Large intestine (tissue), 12 donors: ENCODE measurements around the gene KRT8. TPM values are rescaled to one million over a fixed set of nuclear protein-coding genes. Genes with fewer than 3 reads are reported as not detected.
"Not testable (repeated sequence)": the region's sequence is repeated elsewhere in the genome, so short reads cannot be mapped to it uniquely, and the experiment has no call there.

ENCODE experiments used
- DNase-seq, 2 donors: peaks; one replicate each; pipeline versions ENCODE4 v3.0.0 to v3.0.0-alpha.2; 2013
- H3K27ac ChIP-seq: one replicate; pipeline ENCODE4 v1.5.1; 2013; ENCODE audit warnings: low read length
- H3K27me3 ChIP-seq: 2 replicates; pipeline ENCODE4 v1.6.1; 2013; ENCODE audit warnings: low read length; ENCODE audit not compliant: control insufficient read depth, insufficient read depth
- H3K36me3 ChIP-seq: 2 replicates; pipeline ENCODE4 v1.6.1; 2013; ENCODE audit warnings: low read length; ENCODE audit not compliant: control insufficient read depth, insufficient read depth
- H3K4me1 ChIP-seq: one replicate; pipeline ENCODE4 v1.6.1; 2013; ENCODE audit warnings: low read length; ENCODE audit not compliant: control insufficient read depth, insufficient read depth
- H3K4me3 ChIP-seq: one replicate; pipeline ENCODE4 v1.5.1; 2013; ENCODE audit warnings: low read length
- H3K9me3 ChIP-seq: one replicate; pipeline ENCODE4 v1.6.1; 2013; ENCODE audit warnings: mild to moderate bottlenecking, low read depth, low read length, moderate library complexity; ENCODE audit not compliant: control insufficient read depth
- WGBS: methylation state at CpG from one replicate; pipeline ENCODE4 v1.1.5; 2013; ENCODE audit warnings: low lambda C conversion rate; ENCODE audit not compliant: insufficient coverage; 5-methylcytosine and 5-hydroxymethylcytosine counted together
- long read RNA-seq, 11 donors: transcript quantifications; one replicate each; lab custom pipeline, GENCODE V29; 2026
- polyA plus RNA-seq: library from polyadenylated mRNA; unstranded; fragments of 120-200 nt; gene quantifications from one replicate; pipeline ENCODE4 v1.2.1, GENCODE V29; 2013

The KRT8 gene
- 1,338 TPM for polyA plus RNA-seq
- long read RNA-seq, donor 1, transcript KRT8-211 (4 exons, 770 nt): major isoform, 12 of 1,654 reads
- long read RNA-seq, donor 1, partial matches to known transcripts: 1,589 of 1,654 reads
- long read RNA-seq, donor 1, other reads (novel, unspliced or antisense): 45 of 1,654 reads
- long read RNA-seq, donor 2, transcript KRT8-211 (4 exons, 770 nt): major isoform, 17 of 5,126 reads
- long read RNA-seq, donor 2, partial matches to known transcripts: 4,773 of 5,126 reads
- long read RNA-seq, donor 2, other reads (novel, unspliced or antisense): 320 of 5,126 reads
- long read RNA-seq, donor 3: 0 reads
- long read RNA-seq, donor 4, partial matches to known transcripts: 268 of 394 reads
- long read RNA-seq, donor 4, other reads (novel, unspliced or antisense): 122 of 394 reads
- long read RNA-seq, donor 5, transcript KRT8-217 (3 exons, 2,437 nt): major isoform, 7 of 840 reads
- long read RNA-seq, donor 5, partial matches to known transcripts: 804 of 840 reads
- long read RNA-seq, donor 5, other reads (novel, unspliced or antisense): 27 of 840 reads
- long read RNA-seq, donor 6, transcript KRT8-211 (4 exons, 770 nt): major isoform, 6 of 2,701 reads
- long read RNA-seq, donor 6, partial matches to known transcripts: 1,717 of 2,701 reads
- long read RNA-seq, donor 6, other reads (novel, unspliced or antisense): 969 of 2,701 reads
- long read RNA-seq, donor 7, partial matches to known transcripts: 1,041 of 1,070 reads
- long read RNA-seq, donor 7, other reads (novel, unspliced or antisense): 23 of 1,070 reads
- long read RNA-seq, donor 8, transcript KRT8-217 (3 exons, 2,437 nt): major isoform, 10 of 3,475 reads
- long read RNA-seq, donor 8, transcript KRT8-211 (4 exons, 770 nt): minor isoform, 9 of 3,475 reads
- long read RNA-seq, donor 8, partial matches to known transcripts: 3,328 of 3,475 reads
- long read RNA-seq, donor 8, other reads (novel, unspliced or antisense): 122 of 3,475 reads
- long read RNA-seq, donor 9, transcript KRT8-214 (3 exons, 507 nt): minor isoform, 5 of 2,701 reads
- long read RNA-seq, donor 9, transcript KRT8-211 (4 exons, 770 nt): major isoform, 7 of 2,701 reads
- long read RNA-seq, donor 9, partial matches to known transcripts: 1,773 of 2,701 reads
- long read RNA-seq, donor 9, other reads (novel, unspliced or antisense): 912 of 2,701 reads
- long read RNA-seq, donor 10, transcript KRT8-211 (4 exons, 770 nt): major isoform, 10 of 4,265 reads
- long read RNA-seq, donor 10, transcript KRT8-217 (3 exons, 2,437 nt): minor isoform, 5 of 4,265 reads
- long read RNA-seq, donor 10, partial matches to known transcripts: 3,916 of 4,265 reads
- long read RNA-seq, donor 10, other reads (novel, unspliced or antisense): 328 of 4,265 reads
- long read RNA-seq, donor 11, transcript KRT8-211 (4 exons, 770 nt): major isoform, 6 of 2,403 reads
- long read RNA-seq, donor 11, partial matches to known transcripts: 2,271 of 2,403 reads
- long read RNA-seq, donor 11, other reads (novel, unspliced or antisense): 121 of 2,403 reads

DNA sequence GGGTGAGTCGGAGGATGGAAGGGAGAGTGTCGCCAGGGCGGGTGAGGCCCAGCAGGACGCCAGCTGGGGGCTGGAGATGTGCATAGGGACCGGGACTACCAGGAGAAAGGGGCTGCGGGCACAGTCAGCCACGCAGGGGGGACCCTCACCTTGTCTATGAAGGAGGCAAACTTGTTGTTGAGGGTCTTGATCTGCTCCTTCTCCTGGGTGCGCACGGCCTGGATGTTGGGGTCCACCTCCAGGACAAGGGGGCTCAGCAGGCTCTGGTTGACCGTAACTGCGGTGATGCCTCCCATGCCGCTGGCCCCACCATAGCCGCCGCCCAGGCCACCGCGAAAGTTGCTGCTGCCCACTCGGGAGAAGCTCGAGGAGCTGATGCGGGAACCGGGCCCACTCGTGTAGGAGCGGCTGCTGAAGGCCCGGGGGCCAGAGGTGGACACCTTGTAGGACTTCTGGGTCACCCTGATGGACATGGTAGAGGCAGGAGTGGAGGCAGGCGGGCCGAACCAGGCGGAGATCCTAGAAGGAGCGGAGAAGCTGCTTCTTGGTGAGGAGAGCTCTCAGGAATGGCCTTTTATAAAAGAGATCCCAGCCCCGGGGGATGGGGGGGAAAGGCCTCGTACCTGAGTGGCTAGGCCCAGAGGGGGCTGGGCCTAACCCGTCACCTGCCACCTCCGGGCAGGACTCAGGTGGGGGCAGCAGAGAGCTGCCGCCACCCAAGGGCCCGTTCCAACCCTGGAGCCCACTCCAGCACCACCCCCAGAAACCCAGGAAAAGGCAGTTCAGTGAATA, at the start of gene KRT8:
Gene KRT8 (minus strand): TSS at position 568 of the 792 bp plus-strand sequence. CDS start 95 bp downstream, at position 473.
- H3K9me3 ChIP-seq, H3K27me3 ChIP-seq: not testable (repeated sequence)
- Histone ChIP-seq H3K4me1 (peaks cover 61% of the 10 kb centered on the region), H3K4me3 (peak within 1 kb of the TSS; percentile 89), H3K36me3 (peaks cover 28% of the 10 kb centered on the region), H3K27ac (peak within 1 kb of the TSS; percentile 99)
- DNase-seq: peak; percentile 96 to 99
- WGBS: no CpG with 5 or more reads among the region's 33 CpGs

DNA sequence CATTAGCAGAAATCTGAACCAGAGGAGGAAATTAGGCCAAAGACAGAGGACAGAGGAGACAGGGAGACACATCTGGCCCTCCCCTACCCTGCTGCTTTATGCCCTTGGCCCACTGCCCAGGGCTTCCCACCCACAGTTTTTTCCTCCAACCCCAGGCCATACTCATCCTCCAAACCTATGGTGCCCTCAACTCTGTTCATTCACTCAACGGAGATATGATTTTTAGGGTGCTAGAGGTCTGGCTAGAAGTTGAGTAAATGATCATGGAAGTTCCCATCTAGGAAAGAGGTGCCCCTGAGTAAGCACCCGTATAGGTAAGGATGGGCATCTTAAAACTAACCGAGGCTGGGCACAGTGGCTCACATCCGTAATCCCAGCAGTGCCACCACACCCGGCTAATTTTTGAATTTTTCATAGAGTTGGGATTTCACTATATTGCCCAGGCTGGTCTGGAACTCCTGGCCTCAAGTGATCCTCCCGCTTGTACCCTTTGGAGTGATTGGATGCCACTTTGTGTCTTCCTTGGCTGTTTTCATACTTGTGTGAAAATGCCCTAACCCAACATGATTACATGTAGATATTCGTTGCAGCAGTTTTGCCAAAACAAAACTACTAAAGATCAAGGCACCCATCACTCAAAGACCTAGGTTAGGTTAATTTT, 48.4 kb upstream of the KRT8 start:
- no peak overlapping the region for H3K27ac ChIP-seq
- H3K9me3 ChIP-seq: no peaks in the 10 kb centered on the region
- no peak for DNase-seq
- H3K27me3 ChIP-seq: no peaks in the 10 kb centered on the region
- H3K4me1 ChIP-seq: peaks cover 10% of the 10 kb centered on the region
- 80% methylated on average over 1 of the region's 7 CpGs for WGBS
- no peak overlapping the region for H3K4me3 ChIP-seq
- H3K36me3 ChIP-seq: peaks cover 30% of the 10 kb centered on the region

DNA sequence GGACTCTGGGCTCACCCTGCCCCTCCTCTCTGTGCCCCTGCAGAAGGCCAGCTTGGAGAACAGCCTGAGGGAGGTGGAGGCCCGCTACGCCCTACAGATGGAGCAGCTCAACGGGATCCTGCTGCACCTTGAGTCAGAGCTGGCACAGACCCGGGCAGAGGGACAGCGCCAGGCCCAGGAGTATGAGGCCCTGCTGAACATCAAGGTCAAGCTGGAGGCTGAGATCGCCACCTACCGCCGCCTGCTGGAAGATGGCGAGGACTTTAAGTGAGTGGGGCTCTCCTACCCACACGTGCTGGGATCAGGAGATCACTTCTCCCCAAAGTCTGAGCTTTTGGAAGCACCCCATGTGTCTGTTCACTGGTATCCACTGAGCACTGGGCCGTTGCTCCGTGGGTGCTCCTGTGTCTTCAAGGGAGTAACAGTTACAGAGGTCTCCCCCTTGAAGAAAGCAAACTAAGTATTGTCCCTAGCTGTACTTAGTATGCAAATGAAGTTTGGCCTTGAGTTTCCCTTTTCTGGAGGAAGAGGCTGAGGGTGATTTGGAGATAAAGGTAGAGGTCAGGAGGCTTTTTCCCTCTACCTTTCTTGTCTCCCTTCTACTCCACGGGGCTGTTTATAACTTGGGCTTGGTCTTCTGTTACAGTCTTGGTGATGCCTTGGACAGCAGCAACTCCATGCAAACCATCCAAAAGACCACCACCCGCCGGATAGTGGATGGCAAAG, 47.4 kb upstream of the KRT8 start:
- no CpG with 5 or more reads among the region's 15 CpGs for WGBS
- peak overlapping the region; percentile 95 for H3K27ac ChIP-seq
- H3K9me3 ChIP-seq: no peaks in the 10 kb centered on the region
- H3K36me3 ChIP-seq: peaks cover 30% of the 10 kb centered on the region
- H3K27me3 ChIP-seq: no peaks in the 10 kb centered on the region
- DNase-seq: peak in 1 of 2 donors; percentile 36
- peak overlapping the region; percentile 94 for H3K4me3 ChIP-seq
- H3K4me1 ChIP-seq: peaks cover 20% of the 10 kb centered on the region

DNA sequence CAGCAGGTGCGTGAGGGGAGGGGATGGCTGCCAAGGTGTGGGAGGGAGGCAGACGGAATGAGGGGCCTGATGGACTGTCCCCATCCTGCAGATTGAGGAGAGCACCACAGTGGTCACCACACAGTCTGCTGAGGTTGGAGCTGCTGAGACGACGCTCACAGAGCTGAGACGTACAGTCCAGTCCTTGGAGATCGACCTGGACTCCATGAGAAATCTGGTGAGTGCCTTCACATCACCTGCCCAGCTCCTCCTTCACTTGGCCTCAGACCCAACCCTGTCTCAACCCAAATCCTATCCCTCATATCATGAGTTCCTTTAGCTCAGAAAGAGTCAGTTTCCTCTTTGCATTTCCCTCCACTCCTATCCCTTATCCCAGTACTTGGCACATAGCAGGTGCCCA, 46.8 kb upstream of the KRT8 start:
- Histone ChIP-seq H3K36me3 (peaks cover 30% of the 10 kb centered on the region), H3K27ac (peak overlapping the region; percentile 95), H3K27me3 (no peaks in the 10 kb centered on the region), H3K9me3 (no peaks in the 10 kb centered on the region), H3K4me1 (peaks cover 26% of the 10 kb centered on the region), H3K4me3 (peak overlapping the region; percentile 94)
- WGBS: no CpG with 5 or more reads among the region's 6 CpGs
- no peak for DNase-seq

DNA sequence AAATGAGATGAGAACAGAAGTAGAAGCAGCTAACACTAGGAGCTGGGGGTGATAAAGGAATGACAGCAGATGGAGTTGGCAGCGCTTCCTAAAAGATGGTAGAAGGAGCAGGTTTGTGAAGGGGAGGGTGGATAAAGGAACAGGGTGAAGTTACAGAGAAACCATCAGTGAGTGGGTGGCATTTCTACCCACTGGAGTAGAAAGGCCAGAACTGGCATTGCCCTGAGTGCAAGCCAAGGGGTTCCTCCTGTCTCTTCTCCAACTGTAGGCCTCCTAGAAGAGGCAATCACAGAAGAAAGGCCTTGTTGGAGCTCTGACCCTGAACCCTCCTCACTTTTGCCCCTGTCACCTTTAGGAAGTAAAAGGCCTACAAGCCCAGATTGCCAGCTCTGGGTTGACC, 46.2 kb upstream of the KRT8 start:
- H3K27ac ChIP-seq: peak overlapping the region; percentile 95
- peaks cover 30% of the 10 kb centered on the region for H3K36me3 ChIP-seq
- no peaks in the 10 kb centered on the region for H3K27me3 ChIP-seq
- no CpG with 5 or more reads among the region's 1 CpG for WGBS
- H3K9me3 ChIP-seq: no peaks in the 10 kb centered on the region
- peaks cover 30% of the 10 kb centered on the region for H3K4me1 ChIP-seq
- H3K4me3 ChIP-seq: peak overlapping the region; percentile 94
- no peak for DNase-seq

DNA sequence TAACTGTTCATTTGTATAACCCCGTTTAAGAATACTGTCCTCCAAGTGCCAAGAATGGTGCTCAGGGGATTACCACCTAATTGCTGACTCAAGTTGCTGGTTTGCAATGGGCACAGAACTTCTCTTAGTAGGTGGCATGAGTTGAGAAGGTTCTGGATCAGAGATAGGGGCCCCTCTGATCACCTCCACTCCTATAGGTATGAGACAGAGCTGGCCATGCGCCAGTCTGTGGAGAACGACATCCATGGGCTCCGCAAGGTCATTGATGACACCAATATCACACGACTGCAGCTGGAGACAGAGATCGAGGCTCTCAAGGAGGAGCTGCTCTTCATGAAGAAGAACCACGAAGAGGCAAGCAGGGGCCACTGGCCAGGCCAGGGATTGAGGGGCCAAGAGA, 45.7 kb upstream of the KRT8 start:
- peaks cover 34% of the 10 kb centered on the region for H3K4me1 ChIP-seq
- no peaks in the 10 kb centered on the region for H3K27me3 ChIP-seq
- H3K27ac ChIP-seq: peak overlapping the region; percentile 95
- peaks cover 30% of the 10 kb centered on the region for H3K36me3 ChIP-seq
- H3K4me3 ChIP-seq: peak overlapping the region; percentile 94
- no peaks in the 10 kb centered on the region for H3K9me3 ChIP-seq
- no peak for DNase-seq
- no CpG with 5 or more reads among the region's 7 CpGs for WGBS

DNA sequence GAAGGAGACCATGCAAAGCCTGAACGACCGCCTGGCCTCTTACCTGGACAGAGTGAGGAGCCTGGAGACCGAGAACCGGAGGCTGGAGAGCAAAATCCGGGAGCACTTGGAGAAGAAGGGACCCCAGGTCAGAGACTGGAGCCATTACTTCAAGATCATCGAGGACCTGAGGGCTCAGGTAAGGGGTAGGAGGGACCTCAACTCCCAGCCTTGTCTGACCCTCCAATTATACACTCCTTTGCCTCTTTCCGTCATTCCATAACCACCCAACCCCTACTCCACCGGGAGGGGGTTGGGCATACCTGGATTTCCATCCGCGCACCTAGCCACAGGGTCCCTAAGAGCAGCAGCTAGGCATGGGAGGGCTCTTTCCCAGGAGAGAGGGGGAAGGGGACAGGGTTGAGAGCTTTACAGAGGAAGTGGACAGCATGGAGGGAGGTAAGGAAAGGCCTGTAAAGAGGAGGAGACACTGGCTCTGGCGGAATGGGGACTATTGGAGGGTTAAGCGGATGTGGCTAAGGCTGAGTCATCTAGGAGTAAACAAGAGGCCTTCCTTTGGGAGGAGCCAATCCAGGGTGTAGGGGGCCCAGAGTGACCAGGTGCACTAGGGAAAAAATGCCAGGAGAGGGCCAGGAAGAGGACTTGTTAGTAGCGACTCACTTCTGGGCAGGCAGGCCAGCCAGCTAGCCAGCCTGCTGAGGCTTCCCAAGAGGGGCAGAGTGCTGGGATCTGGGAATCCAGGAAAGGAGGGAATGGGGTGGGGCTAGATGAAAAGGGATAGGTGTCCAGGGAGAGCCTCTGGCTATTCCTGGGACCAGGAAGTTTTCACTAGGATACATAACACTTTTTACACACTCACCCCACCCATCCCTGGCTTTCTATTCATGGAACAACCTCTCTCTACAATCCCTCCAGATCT, 44.8 kb upstream of the KRT8 start:
- WGBS: no CpG with 5 or more reads among the region's 13 CpGs
- Histone ChIP-seq H3K27me3 (no peaks in the 10 kb centered on the region), H3K27ac (peak overlapping the region; percentile 95), H3K4me1 (peaks cover 43% of the 10 kb centered on the region), H3K36me3 (peaks cover 30% of the 10 kb centered on the region), H3K9me3 (no peaks in the 10 kb centered on the region), H3K4me3 (peak overlapping the region; percentile 94)
- DNase-seq: peak; percentile 89 to 93
